ENCODE data around the gene MMP1.
"Not testable (repeated sequence)": the region's sequence is repeated elsewhere in the genome, so short reads cannot be mapped to it uniquely, and the experiment has no call there.

Gene MMP1

DNA sequence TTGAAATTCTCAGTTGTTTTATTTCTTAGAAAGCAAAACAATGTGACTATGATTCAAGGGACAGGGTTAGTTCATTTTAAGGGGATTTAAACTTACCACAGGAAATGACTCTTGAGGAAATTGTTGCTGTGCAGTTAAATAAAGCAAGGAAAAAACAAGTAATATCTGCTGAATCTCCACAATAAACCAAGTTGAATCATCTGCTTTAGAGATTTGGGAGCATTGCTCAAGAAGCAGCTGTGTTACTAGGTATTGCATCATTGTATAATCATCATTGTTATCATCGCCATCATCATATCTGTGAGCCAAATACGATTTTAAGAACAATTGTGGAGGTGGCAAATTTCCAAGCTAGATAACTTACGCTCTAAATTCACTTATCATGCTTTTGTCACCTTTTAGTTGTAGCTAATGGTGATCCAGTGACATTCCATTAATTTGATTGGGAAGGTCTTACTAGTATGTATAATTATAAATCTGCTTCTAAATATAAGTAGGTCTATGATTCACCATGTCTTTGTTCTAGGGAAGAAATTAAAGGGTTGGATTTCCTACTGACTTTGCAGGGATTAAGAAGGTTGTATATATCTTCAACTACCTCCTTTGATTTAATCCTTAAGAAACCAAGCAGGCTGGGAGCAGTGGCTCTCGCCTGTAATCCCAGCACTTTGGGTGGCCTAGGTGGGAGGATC is 37.5 kb downstream of the MMP1 start:
- DNase-seq (ENCODE audit: low read depth, low spot score) = no peak

GRCh38 chr11:102757823-102758549 is 40.0 kb downstream of the MMP1 start:
- no peak for DNase-seq (ENCODE audit: low read depth, low spot score)

GRCh38 chr11:102753267-102753666 is 44.7 kb downstream of the MMP1 start:
- DNase-seq (ENCODE audit: low read depth, low spot score) = no peak

DNA sequence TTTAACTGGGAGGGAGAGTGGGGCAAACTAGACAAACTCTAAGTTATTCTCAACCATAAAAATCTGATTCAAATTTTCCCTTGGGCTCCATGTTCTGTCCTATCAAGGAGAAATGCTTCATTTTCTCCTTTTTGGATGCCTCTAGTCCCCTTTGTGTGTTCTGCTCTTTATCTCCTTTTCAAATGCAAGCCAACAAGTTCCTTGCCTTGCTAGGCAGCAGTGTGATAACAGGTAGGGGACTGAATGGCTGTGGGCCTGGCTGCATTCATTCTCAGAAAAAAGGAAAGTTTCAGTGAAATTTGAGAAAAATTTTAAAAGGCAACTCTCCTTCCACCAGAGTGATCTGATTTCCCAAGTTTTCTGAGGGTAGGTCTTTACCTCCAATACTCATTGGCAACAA is 46.3 kb downstream of the MMP1 start:
- no peak for DNase-seq (ENCODE audit: low read depth, low spot score)

DNA sequence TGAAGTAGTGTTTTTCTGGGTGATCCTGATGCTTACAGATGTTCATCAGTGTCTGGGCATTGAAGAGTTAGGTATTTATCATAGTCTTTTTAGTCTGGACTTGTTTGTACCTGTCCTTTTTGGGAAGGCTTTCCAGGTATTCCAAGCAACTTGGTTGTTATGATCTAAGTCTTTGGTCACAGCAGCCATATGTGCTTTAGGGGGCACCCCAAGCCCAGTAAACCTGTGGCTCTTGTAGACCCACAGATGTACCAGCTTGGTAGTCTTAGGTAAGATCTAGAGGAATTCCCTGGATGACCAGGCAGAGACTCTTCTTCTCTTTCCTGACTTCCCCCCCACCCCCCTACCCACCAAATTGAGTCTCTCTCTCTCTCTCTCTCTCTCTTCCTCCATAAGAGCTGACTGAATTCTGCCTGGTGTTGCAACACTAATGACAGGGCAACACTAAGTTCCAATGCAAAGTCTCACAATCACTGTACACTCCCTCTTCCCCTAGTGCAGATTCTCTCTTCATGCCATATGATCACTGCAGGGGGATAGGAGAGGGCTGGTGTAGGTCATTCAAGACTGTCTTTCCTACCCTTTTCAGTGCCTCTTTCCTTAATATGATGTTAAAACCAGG is 48.7 kb downstream of the MMP1 start:
- no peak for DNase-seq (ENCODE audit: low read depth, low spot score)

DNA sequence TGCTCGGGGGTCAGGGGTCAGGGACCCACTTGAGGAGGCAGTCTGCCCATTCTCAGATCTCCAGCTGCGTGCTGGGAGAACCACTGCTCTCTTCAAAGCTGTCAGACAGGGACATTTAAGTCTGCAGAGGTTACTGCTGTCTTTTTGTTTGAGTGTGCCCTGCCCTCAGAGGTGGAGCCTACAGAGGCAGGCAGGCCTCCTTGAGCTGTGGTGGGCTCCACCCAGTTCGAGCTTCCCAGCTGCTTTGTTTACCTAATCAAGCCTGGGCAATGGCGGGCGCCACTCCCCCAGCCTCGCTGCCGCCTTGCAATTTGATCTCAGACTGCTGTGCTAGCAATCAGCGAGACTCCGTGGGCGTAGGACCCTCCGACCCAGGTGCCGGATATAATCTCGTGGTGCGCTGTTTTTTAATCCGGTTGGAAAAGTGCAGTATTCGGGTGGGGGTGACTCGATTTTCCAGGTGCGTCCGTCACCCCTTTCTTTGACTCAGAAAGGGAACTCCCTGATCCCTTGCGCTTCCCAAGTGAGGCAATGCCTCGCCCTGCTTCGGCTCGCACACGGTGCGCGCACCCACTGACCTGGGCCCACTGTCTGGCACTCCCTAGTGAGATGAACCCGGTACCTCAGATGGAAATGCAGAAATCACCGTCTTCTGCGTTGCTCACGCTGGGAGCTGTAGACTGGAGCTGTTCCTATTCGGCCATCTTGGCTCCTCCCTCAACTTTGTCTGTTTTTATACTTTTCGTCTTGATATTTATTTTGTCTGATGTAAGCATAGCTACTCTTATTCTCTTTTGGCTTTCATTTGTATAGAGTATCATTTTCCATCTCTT is 51.0 kb downstream of the MMP1 start:
- not testable (repeated sequence) for DNase-seq (ENCODE audit: low read depth, low spot score)

All from iPS DF 19.7 (cell line).